NT2/D1 (cell line): ENCODE results near the gene KCTD16.

ENCODE experiments used
- YY1 ChIP-seq: IDR thresholded peaks from 2 replicates; pipeline ENCODE4 v1.6.1; 2011; ENCODE audit not compliant: insufficient read length, insufficient read depth
- ZNF274 ChIP-seq: IDR thresholded peaks from 2 replicates; pipeline ENCODE4 v1.6.1; 2011; ENCODE audit warnings: mild to moderate bottlenecking, low read depth, low read length

- no peak for TF ChIP-seq YY1
- TF ChIP-seq ZNF274 = no peak
Observed at GRCh38 chr5:144122081-144122480, 48.6 kb upstream of the KCTD16 start.
